ENCODE measurements around the gene ATP8B1. TPM values are rescaled to one million over a fixed set of nuclear protein-coding genes. Genes with fewer than 3 reads are reported as not detected.
"Not testable (repeated sequence)": the region's sequence is repeated elsewhere in the genome, so short reads cannot be mapped to it uniquely, and the experiment has no call there.

Gene ATP8B1
- total RNA-seq, 1 donor, result 46.7 TPM

GRCh38 chr18:57728941-57729511 is 74.1 kb downstream of the ATP8B1 start:
- no peaks in the 10 kb centered on the region for H3K27me3 ChIP-seq (ENCODE audit: insufficient read depth, low read length)
- H3K27ac ChIP-seq (ENCODE audit: low read depth, low read length), result peak overlapping the region; percentile 67
- no peaks in the 10 kb centered on the region for H3K9me3 ChIP-seq (ENCODE audit: low read depth, low read length)
- H3K4me1 ChIP-seq (ENCODE audit: insufficient read depth, low read length), result peaks cover 24% of the 10 kb centered on the region
- peak overlapping the region; percentile 36 for H3K4me2 ChIP-seq (ENCODE audit: insufficient read depth, low read length)
- peaks cover 74% of the 10 kb centered on the region for H3K79me2 ChIP-seq (ENCODE audit: insufficient read depth, low read length)
- peaks cover 45% of the 10 kb centered on the region for H3K36me3 ChIP-seq (ENCODE audit: insufficient read depth, low read length)
- peak; percentile 32 for DNase-seq (ENCODE audit: insufficient read length, low spot score, missing footprints)
- H4K20me1 ChIP-seq (ENCODE audit: insufficient read depth, low read length), result peaks cover 8% of the 10 kb centered on the region
- H2AFZ ChIP-seq (ENCODE audit: low read length), result no peak overlapping the region
- TF ChIP-seq CTCF (IDR thresholded peaks at IDR 0.05; ENCODE audit: extremely low read depth, low read depth, low read length), result no peak
- H3K4me3 ChIP-seq (ENCODE audit: insufficient read depth, low read length), result no peak overlapping the region

GRCh38 chr18:57727952-57728807 is 74.9 kb downstream of the ATP8B1 start:
- no peak for TF ChIP-seq CTCF (IDR thresholded peaks at IDR 0.05; ENCODE audit: extremely low read depth, low read depth, low read length)
- Histone ChIP-seq H2AFZ (ENCODE audit: low read length) (no peak overlapping the region), H3K79me2 (ENCODE audit: insufficient read depth, low read length) (peaks cover 67% of the 10 kb centered on the region), H3K4me1 (ENCODE audit: insufficient read depth, low read length) (peaks cover 24% of the 10 kb centered on the region), H3K27ac (ENCODE audit: low read depth, low read length) (peak overlapping the region; percentile 67), H4K20me1 (ENCODE audit: insufficient read depth, low read length) (peaks cover 8% of the 10 kb centered on the region), H3K4me2 (ENCODE audit: insufficient read depth, low read length) (peak overlapping the region; percentile 46), H3K9me3 (ENCODE audit: low read depth, low read length) (no peaks in the 10 kb centered on the region), H3K27me3 (ENCODE audit: insufficient read depth, low read length) (no peaks in the 10 kb centered on the region), H3K4me3 (ENCODE audit: insufficient read depth, low read length) (no peak overlapping the region), H3K36me3 (ENCODE audit: insufficient read depth, low read length) (peaks cover 45% of the 10 kb centered on the region)
- DNase-seq (ENCODE audit: insufficient read length, low spot score, missing footprints), result peak; percentile 64

- not testable (repeated sequence) for H2AFZ ChIP-seq (ENCODE audit: low read length)
Observed at GRCh38 chr18:57719211-57719935, 83.7 kb downstream of the ATP8B1 start.

GRCh38 chr18:57716549-57716948 is 86.6 kb downstream of the ATP8B1 start:
- Histone ChIP-seq H4K20me1 (ENCODE audit: insufficient read depth, low read length) (peaks cover 26% of the 10 kb centered on the region), H3K4me2 (ENCODE audit: insufficient read depth, low read length) (no peak overlapping the region), H3K4me3 (ENCODE audit: insufficient read depth, low read length) (no peak overlapping the region), H3K36me3 (ENCODE audit: insufficient read depth, low read length) (peaks cover 8% of the 10 kb centered on the region), H3K27ac (ENCODE audit: low read depth, low read length) (no peak overlapping the region), H2AFZ (ENCODE audit: low read length) (no peak overlapping the region), H3K79me2 (ENCODE audit: insufficient read depth, low read length) (peaks cover 79% of the 10 kb centered on the region), H3K27me3 (ENCODE audit: insufficient read depth, low read length) (no peaks in the 10 kb centered on the region), H3K4me1 (ENCODE audit: insufficient read depth, low read length) (peaks cover 8% of the 10 kb centered on the region), H3K9me3 (ENCODE audit: low read depth, low read length) (no peaks in the 10 kb centered on the region)
- no peak for DNase-seq (ENCODE audit: insufficient read length, low spot score, missing footprints)
- TF ChIP-seq CTCF (IDR thresholded peaks at IDR 0.05; ENCODE audit: extremely low read depth, low read depth, low read length), result no peak

More at GRCh38 chr18:57719211-57719935, 83.7 kb downstream of the ATP8B1 start:
- not testable (repeated sequence) for DNase-seq (ENCODE audit: insufficient read length, low spot score, missing footprints); H3K27ac ChIP-seq (ENCODE audit: low read depth, low read length); H3K4me1 ChIP-seq (ENCODE audit: insufficient read depth, low read length); H3K27me3 ChIP-seq (ENCODE audit: insufficient read depth, low read length); H3K4me3 ChIP-seq (ENCODE audit: insufficient read depth, low read length); H3K9me3 ChIP-seq (ENCODE audit: low read depth, low read length); H3K36me3 ChIP-seq (ENCODE audit: insufficient read depth, low read length); H3K4me2 ChIP-seq (ENCODE audit: insufficient read depth, low read length)
- Histone ChIP-seq H4K20me1 (ENCODE audit: insufficient read depth, low read length) (peaks cover 13% of the 10 kb centered on the region), H3K79me2 (ENCODE audit: insufficient read depth, low read length) (peaks cover 52% of the 10 kb centered on the region)
